Osteoblast (primary cell): ENCODE data around the gene FOXL3. TPM values are rescaled to one million over a fixed set of nuclear protein-coding genes. Genes with fewer than 3 reads are reported as not detected.

Source experiments
- DNase-seq: peaks from one replicate; pipeline ENCODE4 v3.0.0; 2011; ENCODE audit warnings: low spot score, mixed read lengths; ENCODE audit not compliant: insufficient read length; ENCODE audit errors: missing footprints
- H2AFZ ChIP-seq: 2 replicates; pipeline ENCODE4 v1.6.0; 2011; ENCODE audit warnings: mild to moderate bottlenecking, low read length
- H3K27ac ChIP-seq: 2 replicates; pipeline ENCODE4 v1.5.1; 2011; ENCODE audit warnings: mild to moderate bottlenecking, low read depth, low read length, moderate library complexity
- H3K27me3 ChIP-seq: 2 replicates; pipeline ENCODE4 v1.6.0; 2012; ENCODE audit warnings: mild to moderate bottlenecking, control low read depth, inconsistent platforms, low read length, moderate library complexity; ENCODE audit not compliant: insufficient read depth
- H3K36me3 ChIP-seq: 2 replicates; pipeline ENCODE4 v1.5.1; 2011; ENCODE audit warnings: mild to moderate bottlenecking, low read length, control low read depth, moderate library complexity; ENCODE audit not compliant: insufficient read depth
- H3K4me1 ChIP-seq: 2 replicates; pipeline ENCODE4 v1.5.1; 2011; ENCODE audit warnings: mild to moderate bottlenecking, low read length, control low read depth, moderate library complexity; ENCODE audit not compliant: insufficient read depth
- H3K4me2 ChIP-seq: 2 replicates; pipeline ENCODE4 v1.6.0; 2011; ENCODE audit warnings: mild to moderate bottlenecking, low read length; ENCODE audit not compliant: insufficient read depth
- H3K4me3 ChIP-seq: fragments of 200-600 bp; sonication (generic); 3 replicates; pipeline ENCODE4 v1.5.1; 2012; ENCODE audit warnings: mild to moderate bottlenecking, low read length, inconsistent platforms; ENCODE audit not compliant: insufficient read depth
- H3K79me2 ChIP-seq: 2 replicates; pipeline ENCODE4 v1.6.0; 2012; ENCODE audit warnings: mild to moderate bottlenecking, low read length, control low read depth, inconsistent platforms; ENCODE audit not compliant: insufficient read depth
- H3K9me3 ChIP-seq: 2 replicates; pipeline ENCODE4 v1.5.1; 2011; ENCODE audit warnings: low read depth, low read length, control low read depth
- H4K20me1 ChIP-seq: 2 replicates; pipeline ENCODE4 v1.6.0; 2012; ENCODE audit warnings: mild to moderate bottlenecking, low read length, control low read depth; ENCODE audit not compliant: insufficient read depth
- total RNA-seq: library from RNA; depleted of rRNA; stranded (reverse); fragments of >200 nt; gene quantifications from 2 replicates; pipeline ENCODE4 v1.2.3, GENCODE V29; 2012
- TF ChIP-seq, protein P1 (sequence below): IDR thresholded peaks from 2 replicates; pipeline ENCODE4 v1.5.1; 2011; ENCODE audit warnings: mild to moderate bottlenecking, low read depth, low read length, moderate library complexity; ENCODE audit errors: extremely low read depth

FOXL3 gene
- total RNA-seq, 1 donor: not detected

DNA sequence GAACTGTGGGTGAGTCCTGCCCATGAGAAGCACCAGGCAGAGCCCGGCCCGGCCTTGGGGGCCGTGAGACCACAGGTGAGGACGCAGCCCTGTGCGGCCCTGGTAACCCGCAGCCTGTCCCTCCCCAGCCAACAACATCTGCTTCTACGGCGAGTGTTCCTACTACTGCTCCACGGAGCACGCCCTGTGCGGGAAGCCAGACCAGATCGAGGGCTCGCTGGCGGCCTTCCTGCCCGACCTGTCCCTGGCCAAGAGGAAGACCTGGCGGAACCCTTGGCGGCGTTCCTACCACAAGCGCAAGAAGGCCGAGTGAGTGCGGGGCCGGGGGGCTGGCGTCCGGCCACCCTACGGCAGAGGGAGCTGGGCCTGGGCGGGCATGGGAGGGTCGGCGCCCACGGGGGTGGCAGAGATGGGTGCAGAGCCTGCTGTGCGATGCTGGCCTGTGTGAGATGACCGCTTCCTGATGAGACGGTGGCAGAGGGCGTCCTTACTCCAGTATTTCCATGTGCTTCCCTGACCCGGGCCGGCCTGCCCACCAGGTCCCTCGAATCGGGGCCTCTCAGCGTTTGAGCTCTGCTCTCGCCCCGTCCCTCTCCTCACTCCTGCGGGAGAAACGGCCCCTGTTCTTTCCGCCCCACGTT is 34.1 kb upstream of the FOXL3 start:
- Histone ChIP-seq H3K79me2 (no peaks in the 10 kb centered on the region), H2AFZ (no peak overlapping the region), H3K27me3 (no peaks in the 10 kb centered on the region), H3K4me1 (no peaks in the 10 kb centered on the region), H3K27ac (no peak overlapping the region), H3K9me3 (no peaks in the 10 kb centered on the region), H3K4me3 (no peak overlapping the region), H4K20me1 (peaks cover 17% of the 10 kb centered on the region), H3K4me2 (no peak overlapping the region), H3K36me3 (peaks cover 90% of the 10 kb centered on the region)
- TF ChIP-seq, protein P1, sequence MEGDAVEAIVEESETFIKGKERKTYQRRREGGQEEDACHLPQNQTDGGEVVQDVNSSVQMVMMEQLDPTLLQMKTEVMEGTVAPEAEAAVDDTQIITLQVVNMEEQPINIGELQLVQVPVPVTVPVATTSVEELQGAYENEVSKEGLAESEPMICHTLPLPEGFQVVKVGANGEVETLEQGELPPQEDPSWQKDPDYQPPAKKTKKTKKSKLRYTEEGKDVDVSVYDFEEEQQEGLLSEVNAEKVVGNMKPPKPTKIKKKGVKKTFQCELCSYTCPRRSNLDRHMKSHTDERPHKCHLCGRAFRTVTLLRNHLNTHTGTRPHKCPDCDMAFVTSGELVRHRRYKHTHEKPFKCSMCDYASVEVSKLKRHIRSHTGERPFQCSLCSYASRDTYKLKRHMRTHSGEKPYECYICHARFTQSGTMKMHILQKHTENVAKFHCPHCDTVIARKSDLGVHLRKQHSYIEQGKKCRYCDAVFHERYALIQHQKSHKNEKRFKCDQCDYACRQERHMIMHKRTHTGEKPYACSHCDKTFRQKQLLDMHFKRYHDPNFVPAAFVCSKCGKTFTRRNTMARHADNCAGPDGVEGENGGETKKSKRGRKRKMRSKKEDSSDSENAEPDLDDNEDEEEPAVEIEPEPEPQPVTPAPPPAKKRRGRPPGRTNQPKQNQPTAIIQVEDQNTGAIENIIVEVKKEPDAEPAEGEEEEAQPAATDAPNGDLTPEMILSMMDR: no peak
- peak; percentile 72 for DNase-seq

DNA sequence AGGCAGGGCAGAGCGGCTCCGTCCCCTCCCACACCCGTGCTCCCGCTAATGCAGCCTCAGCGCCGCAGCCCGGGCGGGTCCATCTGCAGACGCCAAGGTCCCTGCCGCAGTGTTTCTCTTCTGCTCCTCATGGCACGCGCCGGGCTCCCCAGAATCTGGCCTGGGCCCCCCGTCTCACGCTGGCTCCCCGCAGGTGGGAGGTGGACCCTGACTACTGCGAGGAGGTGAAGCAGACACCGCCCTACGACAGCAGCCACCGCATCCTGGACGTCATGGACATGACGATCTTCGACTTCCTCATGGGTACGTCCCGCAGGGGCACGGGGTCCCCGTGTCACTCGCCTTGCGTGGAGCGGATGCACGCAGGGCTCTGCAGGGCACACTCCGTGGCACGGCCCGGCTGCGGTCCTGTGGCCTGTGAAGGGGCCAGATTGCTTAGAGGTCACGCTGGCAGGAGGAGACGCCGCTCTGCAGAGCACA is 33.5 kb upstream of the FOXL3 start:
- H3K4me2 ChIP-seq: no peak overlapping the region
- H3K4me1 ChIP-seq: no peaks in the 10 kb centered on the region
- H3K4me3 ChIP-seq: no peak overlapping the region
- H4K20me1 ChIP-seq: peaks cover 13% of the 10 kb centered on the region
- H2AFZ ChIP-seq: no peak overlapping the region
- TF ChIP-seq, protein P1: no peak
- peak; percentile 69 for DNase-seq
- no peaks in the 10 kb centered on the region for H3K27me3 ChIP-seq
- no peak overlapping the region for H3K27ac ChIP-seq
- H3K9me3 ChIP-seq: no peaks in the 10 kb centered on the region
- peaks cover 85% of the 10 kb centered on the region for H3K36me3 ChIP-seq
- H3K79me2 ChIP-seq: no peaks in the 10 kb centered on the region

DNA sequence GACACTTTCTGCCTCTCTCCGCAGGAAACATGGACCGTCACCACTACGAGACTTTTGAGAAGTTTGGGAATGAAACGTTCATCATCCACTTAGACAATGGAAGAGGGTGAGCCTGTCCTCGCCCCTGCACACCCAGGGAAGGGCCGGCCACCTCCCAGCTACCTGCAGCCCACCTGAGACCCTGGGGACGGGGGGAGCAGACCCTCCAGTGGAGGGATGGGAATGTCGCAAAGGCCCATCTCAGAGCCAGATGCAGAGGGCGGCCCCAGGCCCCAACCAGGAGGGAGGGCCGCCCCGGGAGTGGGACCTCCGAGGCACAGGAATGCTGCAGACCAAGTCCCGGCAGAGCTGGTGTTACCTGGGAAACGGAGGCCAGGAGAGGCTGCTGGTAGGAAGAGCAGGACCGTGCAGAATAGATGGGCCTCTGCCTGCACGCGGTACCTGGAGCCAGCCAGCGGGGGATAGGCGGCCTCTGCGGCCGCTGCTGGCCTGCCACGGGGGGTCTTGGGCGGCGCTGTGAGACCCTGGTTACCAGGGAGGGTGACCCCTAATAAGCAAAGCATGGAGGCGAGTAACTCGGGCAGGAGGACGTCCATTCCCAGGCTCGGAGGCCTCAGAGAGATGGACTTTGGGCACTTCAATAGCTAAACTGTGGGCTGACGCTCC is 32.9 kb upstream of the FOXL3 start:
- no peaks in the 10 kb centered on the region for H3K4me1 ChIP-seq
- no peaks in the 10 kb centered on the region for H3K9me3 ChIP-seq
- peak; percentile 72 for DNase-seq
- no peaks in the 10 kb centered on the region for H3K27me3 ChIP-seq
- H3K27ac ChIP-seq: no peak overlapping the region
- no peak overlapping the region for H2AFZ ChIP-seq
- H3K4me2 ChIP-seq: no peak overlapping the region
- no peak overlapping the region for H3K4me3 ChIP-seq
- H4K20me1 ChIP-seq: peaks cover 10% of the 10 kb centered on the region
- H3K79me2 ChIP-seq: no peaks in the 10 kb centered on the region
- TF ChIP-seq, protein P1: no peak
- peaks cover 79% of the 10 kb centered on the region for H3K36me3 ChIP-seq

DNA sequence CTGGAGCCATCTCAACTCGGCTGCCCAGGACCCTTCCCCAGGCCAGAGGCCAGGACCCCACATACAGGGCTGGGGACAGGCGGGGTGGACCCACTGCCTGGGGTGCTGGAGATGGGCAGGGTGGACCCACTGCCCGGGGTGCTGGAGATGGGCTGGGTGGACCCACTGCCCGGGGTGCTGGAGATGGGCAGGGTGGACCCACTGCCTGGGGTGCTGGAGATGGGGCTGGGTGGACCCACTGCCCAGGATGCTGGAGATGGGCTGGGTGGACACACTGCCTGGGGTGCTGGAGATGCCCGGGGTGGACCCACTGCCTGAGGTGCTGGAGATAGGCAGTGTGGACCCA is 32.4 kb upstream of the FOXL3 start:
- Histone ChIP-seq H3K79me2 (no peaks in the 10 kb centered on the region), H2AFZ (no peak overlapping the region), H3K27me3 (no peaks in the 10 kb centered on the region), H3K4me2 (no peak overlapping the region), H3K4me3 (no peak overlapping the region), H4K20me1 (peaks cover 11% of the 10 kb centered on the region), H3K27ac (no peak overlapping the region), H3K9me3 (peaks cover 5% of the 10 kb centered on the region), H3K36me3 (peaks cover 74% of the 10 kb centered on the region), H3K4me1 (no peaks in the 10 kb centered on the region)
- peak; percentile 29 for DNase-seq
- TF ChIP-seq, protein P1: no peak
